GM19468 (cell line): ENCODE measurements around the gene PXN.

Experiments used
- ATAC-seq: cut with Tn5 transposase; IDR thresholded peaks from one replicate; pipeline ENCODE4 v1.9.1; 2021; ENCODE audit warnings: mild to moderate bottlenecking, moderate library complexity, moderate number of reproducible peaks; ENCODE audit not compliant: unreplicated experiment; ENCODE audit errors: extremely low read depth

PXN gene

GRCh38 chr12:120228291-120229070 is 37.0 kb downstream of the PXN start:
- peak; percentile 63 for ATAC-seq

- no peak for ATAC-seq
Measured at GRCh38 chr12:120228041-120228290, 37.6 kb downstream of the PXN start.

- no peak for ATAC-seq
Measured at GRCh38 chr12:120227233-120228040, 38.1 kb downstream of the PXN start.

- no peak for ATAC-seq
Measured at GRCh38 chr12:120225852-120226640, 39.5 kb downstream of the PXN start.

- no peak for ATAC-seq
Measured at GRCh38 chr12:120225200-120225558, 40.4 kb downstream of the PXN start.

GRCh38 chr12:120224304-120225199 is 41.0 kb downstream of the PXN start:
- no peak for ATAC-seq

GRCh38 chr12:120223458-120224303 is 41.8 kb downstream of the PXN start:
- no peak for ATAC-seq

GRCh38 chr12:120222288-120222832 is 43.2 kb downstream of the PXN start:
- ATAC-seq, result no peak

GRCh38 chr12:120221576-120221900 is 44.0 kb downstream of the PXN start:
- no peak for ATAC-seq

- ATAC-seq, result no peak
Measured at GRCh38 chr12:120220838-120221575, 44.5 kb downstream of the PXN start.

GRCh38 chr12:120218680-120219606 is 46.6 kb downstream of the PXN start:
- no peak for ATAC-seq

GRCh38 chr12:120216742-120217605 is 48.6 kb downstream of the PXN start:
- ATAC-seq, result no peak

GRCh38 chr12:120215766-120216735 is 49.5 kb downstream of the PXN start:
- no peak for ATAC-seq

GRCh38 chr12:120215357-120215735 is 50.2 kb downstream of the PXN start:
- no peak for ATAC-seq

GRCh38 chr12:120214626-120215356 is 50.7 kb downstream of the PXN start:
- ATAC-seq, result no peak
